Sigmoid colon (tissue), 7 donors: ENCODE data around the gene NADK. TPM values are rescaled to one million over a fixed set of nuclear protein-coding genes. Genes with fewer than 3 reads are reported as not detected.
A peak's percentile ranks its signal among the peaks of the same experiment; 100 is the strongest.

ENCODE experiments used
- DNase-seq: peaks from one replicate; pipeline ENCODE4 v3.0.0-alpha.2; 2019
- H3K27ac ChIP-seq, 4 donors: fragments of 200-600 bp; sonication (generic); one replicate each; pipeline ENCODE4 v1.5.1; 2016 to 2019; ENCODE audit warnings: mild to moderate bottlenecking in 1 of 4
- H3K27me3 ChIP-seq, 3 donors: fragments of 200-600 bp; sonication (generic); one replicate each; pipeline ENCODE4 v1.5.1; 2019; ENCODE audit warnings: mild to moderate bottlenecking in 1 of 3
- H3K36me3 ChIP-seq, 4 donors: fragments of 200-600 bp; sonication (generic); one replicate each; pipeline ENCODE4 v1.5.1; 2016 to 2019
- H3K4me1 ChIP-seq, 4 donors: fragments of 200-600 bp; sonication (generic); one replicate each; pipeline ENCODE4 v1.5.1; 2017 to 2019
- H3K4me3 ChIP-seq, 4 donors: fragments of 200-600 bp; sonication (generic); one replicate each; pipeline ENCODE4 v1.5.1; 2017 to 2019; ENCODE audit warnings: mild to moderate bottlenecking in 2 of 4, moderate library complexity in 1 of 4
- H3K9me3 ChIP-seq, 4 donors: fragments of 200-600 bp in 3 of 4; sonication (generic) in 3 of 4; one replicate each; pipeline versions ENCODE4 v1.5.1 to v1.6.1; 2013 to 2019
- CTCF ChIP-seq, 4 experiments: fragments of 450-650 bp in 3 of 4; fragments of 200-600 bp in 1 of 4; IDR thresholded peaks; one replicate each; pipeline ENCODE4 v1.5.1; 2016 to 2019; ENCODE audit warnings: antibody characterized with exemption in 4 of 4, mild to moderate bottlenecking in 3 of 4, moderate library complexity in 2 of 4
- EP300 ChIP-seq, 4 donors: sonication (generic); formaldehyde crosslinking; IDR thresholded peaks; one replicate each; pipeline ENCODE4 v1.6.1; 2017; ENCODE audit warnings: antibody characterized with exemption in 4 of 4
- POLR2A ChIP-seq, 2 donors: fragments of 450-650 bp; IDR thresholded peaks; one replicate each; pipeline ENCODE4 v1.6.1; 2016; ENCODE audit warnings: antibody characterized with exemption in 2 of 2, mild to moderate bottlenecking in 2 of 2, moderate library complexity in 2 of 2
- POLR2AphosphoS5 ChIP-seq, 4 donors: sonication (generic); formaldehyde crosslinking; IDR thresholded peaks; one replicate each; pipeline ENCODE4 v1.6.1; 2017; ENCODE audit warnings: antibody characterized with exemption in 4 of 4
- WGBS, 2 donors: extraction: QIAGEN DNeasy Blood & Tissue Kit; methylation state at CpG; one replicate each; pipeline ENCODE4 v1.1.7; 2013; 5-methylcytosine and 5-hydroxymethylcytosine counted together
- intact Hi-C: fragments of 100-400 bp; cut with DNase I; formaldehyde crosslinking; loops from one replicate; pipeline ENCODE4 v1.15.1; 2023
- polyA plus RNA-seq, 3 donors: library from polyadenylated mRNA; stranded (reverse); fragments of 200-250 nt; gene quantifications; one replicate each; pipeline ENCODE4 v1.2.3, GENCODE V29; 2013
- total RNA-seq, 4 donors: library from RNA; depleted of rRNA; stranded (reverse); fragments of >200 nt; gene quantifications; one replicate each; pipeline ENCODE4 v1.1.0, GENCODE V29; 2016
- donor health status: healthy with polysubstance abuse.
- donor health status: Bipolar disorder and iron deficiency.
- donor health status: healthy.

NADK gene
- total and polyA plus RNA-seq, 7 donors, result 34.9 to 121 (median 66.7) TPM

- no peak for DNase-seq
- intact Hi-C loops, result loop anchor here (2.0 kb wide), 2 partner anchors 111 to 129 kb away; partner anchors contain the start of gene GNB1
- Histone ChIP-seq H3K27ac (peak overlapping the region; percentile 90 to 91 (median 91)), H3K27me3 (no peaks in the 10 kb centered on the region), H3K4me1 (peaks cover 0 to 73% (median 64%) of the 10 kb centered on the region in 4 donors), H3K4me3 (peak overlapping the region in 2 of 4 donors; percentile 93 to 98), H3K36me3 (peaks cover 0 to 6% (median 2%) of the 10 kb centered on the region in 4 donors), H3K9me3 (no peaks in the 10 kb centered on the region)
- WGBS, 2 donors, result 37 to 44% methylated on average over 19 of the region's 19 CpGs
- TF ChIP-seq CTCF (IDR thresholded peaks at IDR 0.05), result no peak
- TF ChIP-seq POLR2AphosphoS5 (IDR thresholded peaks at IDR 0.05), result peak in 3 of 4 donors; percentile 14 to 20 (median 19)
These were observed 1.7 kb upstream of the NADK start for GRCh38 chr1:1779691-1780597.

- Histone ChIP-seq H3K27me3 (no peaks in the 10 kb centered on the region), H3K36me3 (no peaks in the 10 kb centered on the region), H3K9me3 (no peaks in the 10 kb centered on the region), H3K4me1 (peaks cover 0 to 78% (median 68%) of the 10 kb centered on the region in 4 donors), H3K4me3 (peak overlapping the region in 3 of 4 donors; percentile 83 to 98 (median 93)), H3K27ac (peak overlapping the region; percentile 90 to 91 (median 91))
- no peak for DNase-seq
- intact Hi-C loops, result loop anchor here (2.0 kb wide), 2 partner anchors 112 to 130 kb away; partner anchors contain the start of gene GNB1
- 41 to 49% methylated on average over 11 of the region's 11 CpGs for WGBS, 2 donors
- TF ChIP-seq POLR2A (IDR thresholded peaks at IDR 0.05) (no peak), CTCF (IDR thresholded peaks at IDR 0.05) (no peak), EP300 (IDR thresholded peaks at IDR 0.05) (no peak), POLR2AphosphoS5 (IDR thresholded peaks at IDR 0.05) (no peak)
These were observed 1.0 kb upstream of the NADK start for GRCh38 chr1:1779320-1779675.

GRCh38 chr1:1778663-1779319 is 521 bp upstream of the NADK start:
- no peaks in the 10 kb centered on the region for H3K36me3 ChIP-seq
- intact Hi-C loops, result loop anchor here (2.0 kb wide), 2 partner anchors 112 to 130 kb away; partner anchors contain the start of gene GNB1
- H3K27me3 ChIP-seq, result no peaks in the 10 kb centered on the region
- H3K4me1 ChIP-seq, result peaks cover 0 to 78% (median 68%) of the 10 kb centered on the region in 4 donors
- H3K4me3 ChIP-seq, result peak overlapping the region; percentile 34 to 98 (median 88)
- no peaks in the 10 kb centered on the region for H3K9me3 ChIP-seq
- 1% methylated on average over 68 of the region's 68 CpGs for WGBS, 2 donors
- peak overlapping the region; percentile 90 to 91 (median 91) for H3K27ac ChIP-seq
- TF ChIP-seq EP300 (IDR thresholded peaks at IDR 0.05) (no peak), POLR2AphosphoS5 (IDR thresholded peaks at IDR 0.05) (peak in 3 of 4 donors; percentile 7 to 48 (median 34)), POLR2A (IDR thresholded peaks at IDR 0.05) (no peak), CTCF (IDR thresholded peaks at IDR 0.05) (no peak)
- peak; percentile 84 for DNase-seq

- H3K4me1 ChIP-seq, result peaks cover 0 to 67% (median 62%) of the 10 kb centered on the region in 4 donors
- H3K9me3 ChIP-seq, result no peaks in the 10 kb centered on the region
- peak; percentile 81 for DNase-seq
- H3K4me3 ChIP-seq, result peak overlapping the region; percentile 79 to 98 (median 88)
- TF ChIP-seq CTCF (IDR thresholded peaks at IDR 0.05) (no peak), POLR2AphosphoS5 (IDR thresholded peaks at IDR 0.05) (peak in 1 of 4 donors; percentile 24)
- intact Hi-C loops, result no loop called here
- H3K36me3 ChIP-seq, result peaks cover 0 to 5% (median 0%) of the 10 kb centered on the region in 4 donors
- peak overlapping the region; percentile 90 to 91 (median 91) for H3K27ac ChIP-seq
- H3K27me3 ChIP-seq, result no peaks in the 10 kb centered on the region
- 0 to 4% methylated on average over 6 of the region's 6 CpGs for WGBS, 2 donors
These were observed 729 bp downstream of the NADK start for GRCh38 chr1:1777583-1777899.
